ENCODE results near the gene RALGDS.

The RALGDS gene

GRCh38 chr9:133120501-133121197 is 391 bp downstream of the RALGDS start:
- DNase-seq (ENCODE audit: low read depth in 3 of 3) = no peak

DNA sequence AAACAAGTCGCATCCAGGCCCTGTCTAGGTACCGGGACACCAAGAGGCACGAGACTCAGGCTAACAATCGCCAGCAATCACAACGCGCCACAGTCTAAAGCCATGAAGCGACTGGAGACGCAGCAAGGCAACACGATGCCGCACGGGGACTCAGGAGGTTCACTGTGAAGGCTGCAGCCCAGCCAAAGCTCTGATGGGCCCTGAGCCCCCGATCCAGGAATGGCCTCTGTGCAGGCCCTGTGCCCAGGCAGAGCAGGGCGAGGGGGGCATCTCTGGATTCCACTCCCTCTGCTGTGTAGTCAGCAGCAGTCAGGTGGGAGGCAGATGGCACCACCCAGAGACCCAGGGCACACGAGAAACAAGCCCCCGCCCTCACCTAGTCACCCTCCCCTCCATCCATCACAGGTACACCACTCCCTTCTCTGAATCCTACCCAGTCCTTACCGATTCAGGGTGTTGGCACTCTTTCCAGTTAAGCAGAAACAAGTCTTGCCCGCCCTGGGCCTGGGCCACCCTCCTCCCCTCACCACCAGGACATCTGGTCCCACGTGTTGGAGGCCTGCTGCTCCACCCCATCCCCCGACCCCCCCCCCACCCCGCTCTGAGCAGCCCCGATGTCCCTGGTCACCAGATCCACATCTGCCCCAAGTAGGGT is 1.1 kb downstream of the RALGDS start:
- no peak for DNase-seq (ENCODE audit: low read depth in 3 of 3)

GRCh38 chr9:133119103-133119845 is 1.8 kb downstream of the RALGDS start:
- no peak for DNase-seq (ENCODE audit: low read depth in 3 of 3)

- DNase-seq (ENCODE audit: low read depth in 3 of 3) = no peak
Measured at GRCh38 chr9:133118568-133118967, 2.5 kb downstream of the RALGDS start.

DNA sequence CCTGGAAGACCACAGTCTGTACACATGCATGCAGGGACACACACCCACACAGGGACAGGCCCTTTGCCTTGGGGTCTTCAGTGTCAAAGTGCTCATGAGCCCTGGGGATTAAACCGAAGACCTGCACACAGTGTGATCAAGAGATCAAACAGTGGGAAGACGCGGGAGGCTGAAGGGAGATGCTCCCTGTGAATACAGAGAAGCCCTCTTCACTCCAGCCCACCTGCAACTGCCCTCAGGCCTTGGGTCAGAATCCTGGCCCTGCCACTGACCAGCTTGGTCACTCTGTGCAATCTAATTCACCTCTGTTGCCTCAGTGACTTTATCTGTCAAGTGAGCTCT is 2.9 kb downstream of the RALGDS start:
- no peak for DNase-seq (ENCODE audit: low read depth in 3 of 3)

GRCh38 chr9:133117271-133118178 is 3.5 kb downstream of the RALGDS start:
- no peak for DNase-seq (ENCODE audit: low read depth in 3 of 3)

DNA sequence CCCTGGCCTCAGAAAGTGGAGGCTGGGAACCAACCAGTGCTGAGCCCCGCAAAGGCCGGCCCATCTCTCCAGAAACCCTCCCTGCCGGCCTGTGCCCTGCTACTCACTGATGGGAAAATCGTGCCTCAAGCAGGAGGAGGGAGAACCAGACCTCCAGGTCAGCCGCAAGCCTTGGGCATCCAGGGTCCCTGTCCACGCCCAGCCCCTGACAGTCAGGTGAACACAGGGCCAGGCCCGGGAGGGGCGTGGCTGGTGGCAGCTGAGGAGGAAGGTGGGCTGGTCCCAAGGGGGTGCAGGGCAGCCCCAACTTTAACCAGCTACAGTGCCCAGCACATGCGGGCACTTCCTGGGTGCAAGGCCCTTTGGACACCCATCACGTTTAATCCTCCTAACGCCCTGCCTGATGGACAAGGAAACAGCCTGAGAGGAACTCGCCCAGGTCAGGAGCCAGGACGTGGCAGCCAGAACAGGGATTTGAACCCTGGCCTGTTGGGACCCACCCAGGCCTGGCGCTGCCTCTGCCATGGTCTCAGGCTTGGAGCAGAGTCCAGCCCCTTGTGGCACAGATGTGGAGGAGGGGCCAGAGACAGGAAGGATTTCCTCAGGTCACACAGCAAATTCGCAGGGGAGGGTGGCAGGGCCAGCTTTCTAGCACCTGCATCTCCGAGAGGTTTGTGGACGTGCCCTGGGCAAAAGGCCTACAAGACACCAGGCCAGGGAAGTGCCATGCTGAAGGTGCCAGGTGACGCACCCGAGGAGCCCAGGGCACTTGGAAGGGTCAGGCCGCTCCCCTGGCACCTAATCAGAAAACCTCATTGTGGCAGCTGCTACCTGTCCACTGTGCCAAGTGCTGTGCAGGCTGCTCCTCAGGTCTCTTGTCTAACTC is 4.5 kb downstream of the RALGDS start:
- DNase-seq (ENCODE audit: low read depth in 3 of 3) = no peak

DNA sequence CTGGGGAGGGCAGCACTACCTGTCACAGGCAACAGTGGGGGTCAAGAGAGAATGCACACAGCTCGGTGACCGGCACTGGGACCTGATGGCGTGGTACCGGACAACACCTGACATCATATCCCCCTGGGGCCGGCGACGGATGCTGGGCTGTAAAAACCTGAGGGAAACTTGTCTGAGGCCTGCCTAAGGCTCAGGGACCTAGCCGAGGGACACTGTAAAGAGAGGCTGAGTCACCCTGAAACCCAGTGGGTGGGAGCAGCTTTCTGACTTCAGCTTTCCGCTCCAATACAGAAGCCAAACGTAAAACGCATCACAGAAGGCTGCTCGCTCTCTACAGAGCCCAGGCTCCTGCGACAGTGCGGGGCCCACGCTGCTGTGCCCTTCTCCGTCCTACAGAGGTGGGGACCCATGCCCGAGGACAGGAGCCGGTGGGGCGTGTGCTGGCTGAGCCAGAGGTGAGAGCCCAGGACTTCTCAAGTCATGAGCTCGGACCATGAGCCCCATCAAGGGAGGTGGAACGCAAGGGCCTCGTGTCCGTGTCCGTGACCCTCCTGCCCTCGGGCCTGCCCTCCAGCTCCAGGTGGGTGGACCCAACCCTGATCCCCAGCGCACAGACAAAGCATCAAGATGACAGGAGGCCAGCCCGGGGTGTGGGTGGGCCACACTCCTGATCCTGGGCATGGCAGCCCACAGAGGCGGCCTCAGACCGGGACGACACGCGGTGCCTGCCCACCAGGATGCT is 5.3 kb downstream of the RALGDS start:
- DNase-seq (ENCODE audit: low read depth in 3 of 3) = peak; percentile 46 to 67 (median 63)

DNA sequence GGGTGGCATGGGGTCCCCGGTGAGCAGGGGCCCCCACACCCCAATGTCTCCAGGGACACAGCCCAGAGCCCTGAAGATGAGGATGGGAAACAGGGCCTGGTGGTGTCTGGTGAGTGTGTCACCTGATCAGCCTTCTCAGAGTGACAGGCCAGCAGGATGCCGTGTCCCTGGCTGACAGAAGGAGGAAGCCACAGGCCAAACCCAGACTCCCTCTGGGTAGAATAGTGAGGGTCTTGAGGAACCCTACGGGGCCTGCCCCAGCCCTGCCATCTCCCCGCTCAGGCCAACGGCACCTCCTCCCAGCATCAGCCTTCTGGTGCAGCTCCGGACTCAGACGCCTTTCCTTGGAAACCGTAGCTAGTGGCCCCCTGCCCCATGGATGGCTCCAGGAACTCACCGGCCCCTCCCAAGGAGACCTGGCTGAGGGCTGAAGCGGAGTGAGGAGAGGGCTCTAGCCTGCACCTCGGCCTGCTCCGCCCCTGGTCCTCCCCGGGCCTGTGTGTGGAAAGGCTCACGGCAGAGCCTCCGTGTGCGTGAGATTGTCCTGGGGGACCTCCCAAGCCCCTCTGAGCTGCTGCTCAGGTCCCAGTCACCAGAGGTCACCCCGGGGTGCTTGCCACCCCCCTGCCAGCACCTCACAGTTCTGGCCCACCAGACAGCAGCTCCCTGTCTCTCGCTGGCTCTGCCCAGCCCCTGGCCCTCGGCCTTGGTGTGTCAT is 6.0 kb downstream of the RALGDS start:
- no peak for DNase-seq (ENCODE audit: low read depth in 3 of 3)

- no peak for DNase-seq (ENCODE audit: low read depth in 3 of 3)
Measured at GRCh38 chr9:133113949-133114885, 6.8 kb downstream of the RALGDS start.

- DNase-seq (ENCODE audit: low read depth in 3 of 3) = no peak
Measured at GRCh38 chr9:133113163-133113948, 7.7 kb downstream of the RALGDS start.

DNA sequence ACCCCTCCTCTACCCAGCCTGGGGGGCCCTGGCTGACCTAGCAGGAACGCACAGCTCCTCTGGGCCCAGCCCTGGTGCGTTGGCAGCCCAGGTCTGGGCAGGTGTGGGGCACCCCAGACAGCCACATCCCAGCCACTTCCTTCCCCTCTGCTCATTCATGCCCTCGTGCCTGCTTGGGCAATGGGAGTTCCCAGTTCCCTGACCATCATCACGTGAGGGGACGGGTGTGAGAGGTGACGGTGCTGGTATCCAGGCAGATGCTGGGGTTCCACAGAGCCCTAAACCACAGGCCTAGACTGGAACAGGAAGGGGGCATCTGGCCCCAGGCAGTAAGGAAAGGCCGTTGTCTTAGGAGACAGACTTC is 8.4 kb downstream of the RALGDS start:
- no peak for DNase-seq (ENCODE audit: low read depth in 3 of 3)

DNA sequence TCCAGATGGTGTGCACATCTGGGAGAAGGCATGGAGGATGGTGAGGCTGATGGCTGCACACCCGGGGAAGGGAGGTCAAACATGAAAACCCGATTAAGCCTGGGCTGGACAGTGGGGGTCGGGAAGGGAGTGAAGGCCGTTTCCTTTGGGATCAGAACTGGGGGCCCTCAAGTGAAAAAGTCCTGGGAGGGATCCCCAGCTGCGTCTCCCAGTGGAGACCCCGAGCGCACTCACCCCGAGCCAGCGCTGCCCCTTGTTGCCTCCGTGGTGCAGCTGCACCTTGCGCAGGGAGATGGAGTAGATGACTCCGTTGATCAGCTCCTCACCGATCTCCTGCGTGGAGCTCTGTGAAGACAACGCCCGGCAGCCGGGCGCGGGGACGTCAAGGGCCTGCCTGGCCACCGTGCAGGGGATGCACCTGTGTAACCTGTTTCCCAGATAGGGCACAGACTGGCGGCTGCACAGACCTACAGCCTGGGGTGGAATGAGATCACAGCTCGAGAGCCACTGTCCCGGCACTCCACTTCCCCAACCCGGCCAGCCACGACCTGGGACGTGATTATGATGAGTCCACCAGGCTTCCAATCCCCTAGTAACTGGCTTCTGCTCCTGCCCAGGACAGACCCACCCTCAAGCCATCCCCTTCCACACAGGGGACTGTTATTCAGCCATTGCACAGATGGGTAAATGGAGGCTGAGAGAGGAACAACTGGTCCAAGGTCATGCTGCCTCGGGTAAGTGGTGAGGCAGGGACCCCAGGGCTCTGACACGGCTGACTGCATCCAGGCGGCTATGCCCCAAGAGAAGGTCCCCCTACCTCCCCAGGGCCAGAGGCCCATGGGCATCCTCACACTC is 9.0 kb downstream of the RALGDS start:
- DNase-seq (ENCODE audit: low read depth in 3 of 3) = no peak

DNA sequence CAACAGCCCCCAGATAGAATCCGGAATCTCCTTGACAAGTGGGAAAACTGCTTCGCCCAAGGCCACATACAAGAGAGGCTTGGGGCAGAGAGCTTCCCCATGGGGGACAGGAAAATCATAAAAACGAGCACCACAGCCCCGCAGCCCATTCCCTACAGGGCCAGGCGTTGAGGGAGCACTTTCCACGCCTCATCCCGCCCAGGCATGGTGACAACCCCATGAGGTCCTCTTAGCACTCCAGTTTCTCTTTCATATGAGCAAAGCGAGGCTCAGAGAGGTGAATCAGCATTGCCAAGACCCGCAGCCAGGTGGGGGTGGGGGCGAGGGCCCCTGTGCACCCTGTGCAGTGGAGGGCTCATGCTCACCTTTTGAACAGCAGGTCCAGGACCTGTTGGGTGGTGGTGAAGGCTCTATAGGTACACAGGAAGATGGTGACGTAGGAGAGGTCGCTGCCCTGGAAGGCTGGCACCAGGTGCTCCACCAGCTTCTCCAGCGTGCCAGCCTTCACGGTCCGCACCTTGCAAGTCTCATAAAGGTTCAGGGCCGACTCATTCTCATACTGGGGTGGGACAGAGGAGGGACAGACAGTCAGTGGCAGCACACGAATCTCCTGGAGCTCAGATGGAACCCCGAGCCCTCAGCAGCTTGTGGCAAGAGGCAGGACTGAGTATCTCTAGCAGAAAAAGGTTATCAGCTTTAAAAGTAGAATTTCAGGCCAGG is 10.9 kb downstream of the RALGDS start:
- no peak for DNase-seq (ENCODE audit: low read depth in 3 of 3)

- no peak for DNase-seq (ENCODE audit: low read depth in 3 of 3)
Measured at GRCh38 chr9:133108794-133109641, 12.0 kb downstream of the RALGDS start.
